Endothelial cell of umbilical vein (primary cell): Measurements from ENCODE around the gene RHOXF2.
"Not testable (repeated sequence)": the region's sequence is repeated elsewhere in the genome, so short reads cannot be mapped to it uniquely, and the experiment has no call there.

Experiments used
- EZH2 ChIP-seq: IDR thresholded peaks from 2 replicates; pipeline ENCODE4 v1.6.1; 2012; ENCODE audit warnings: borderline replicate concordance, low read depth, mild to moderate bottlenecking, moderate library complexity, low read length, inconsistent platforms; ENCODE audit not compliant: severe bottlenecking
- FOS ChIP-seq: IDR thresholded peaks from 2 replicates; pipeline ENCODE4 v1.6.1; 2011; ENCODE audit warnings: mild to moderate bottlenecking, low read length, moderate library complexity, borderline replicate concordance; ENCODE audit not compliant: insufficient read depth
- GATA2 ChIP-seq: IDR thresholded peaks from 2 replicates; pipeline ENCODE4 v1.7.0; 2011; ENCODE audit warnings: low read depth, mild to moderate bottlenecking, moderate library complexity, mixed read lengths, low read length; ENCODE audit not compliant: insufficient read length, insufficient read depth
- POLR2A ChIP-seq: IDR thresholded peaks from 2 replicates; pipeline ENCODE4 v1.6.1; 2012; ENCODE audit warnings: low read depth, mild to moderate bottlenecking, control low read depth, low read length
- POLR2AphosphoS5 ChIP-seq: IDR thresholded peaks from 2 replicates; pipeline ENCODE4 v1.6.1; 2012; ENCODE audit warnings: low read depth, mild to moderate bottlenecking, control low read depth, low read length, moderate library complexity; ENCODE audit not compliant: insufficient read depth
- TF ChIP-seq, protein P1 (sequence below), 2 donors: IDR thresholded peaks; 1 replicate in 1 of 2; 2 replicates in 1 of 2; pipeline ENCODE4 v1.5.1; 2011; ENCODE audit warnings: low read length in 2 of 2, mild to moderate bottlenecking in 2 of 2, moderate library complexity in 2 of 2, control low read depth in 1 of 2, inconsistent platforms in 1 of 2, low read depth in 1 of 2; ENCODE audit not compliant: insufficient read depth in 1 of 2; ENCODE audit errors: extremely low read depth in 1 of 2

DNA sequence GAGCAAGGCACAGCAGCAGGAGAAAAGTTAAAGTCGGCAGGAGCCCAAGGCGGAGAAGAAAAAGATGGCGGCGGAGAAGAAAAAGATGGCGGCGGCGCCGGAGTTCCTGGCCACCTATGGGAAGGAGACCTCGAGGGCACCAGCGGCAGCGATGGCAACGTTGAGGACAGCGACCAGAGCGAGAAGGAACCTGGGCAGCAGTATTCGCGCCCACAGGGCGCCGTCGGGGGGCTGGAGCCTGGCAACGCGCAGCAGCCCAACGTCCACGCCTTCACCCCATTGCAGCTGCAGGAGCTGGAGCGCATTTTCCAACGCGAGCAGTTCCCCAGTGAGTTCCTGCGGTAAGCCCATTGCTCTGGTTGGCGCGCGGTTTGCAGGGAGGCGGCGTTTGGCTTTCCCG, 673 bp downstream of the RHOXF2 start:
- not testable (repeated sequence) for TF ChIP-seq EZH2, POLR2AphosphoS5, POLR2A, GATA2, FOS
- TF ChIP-seq, protein P1, sequence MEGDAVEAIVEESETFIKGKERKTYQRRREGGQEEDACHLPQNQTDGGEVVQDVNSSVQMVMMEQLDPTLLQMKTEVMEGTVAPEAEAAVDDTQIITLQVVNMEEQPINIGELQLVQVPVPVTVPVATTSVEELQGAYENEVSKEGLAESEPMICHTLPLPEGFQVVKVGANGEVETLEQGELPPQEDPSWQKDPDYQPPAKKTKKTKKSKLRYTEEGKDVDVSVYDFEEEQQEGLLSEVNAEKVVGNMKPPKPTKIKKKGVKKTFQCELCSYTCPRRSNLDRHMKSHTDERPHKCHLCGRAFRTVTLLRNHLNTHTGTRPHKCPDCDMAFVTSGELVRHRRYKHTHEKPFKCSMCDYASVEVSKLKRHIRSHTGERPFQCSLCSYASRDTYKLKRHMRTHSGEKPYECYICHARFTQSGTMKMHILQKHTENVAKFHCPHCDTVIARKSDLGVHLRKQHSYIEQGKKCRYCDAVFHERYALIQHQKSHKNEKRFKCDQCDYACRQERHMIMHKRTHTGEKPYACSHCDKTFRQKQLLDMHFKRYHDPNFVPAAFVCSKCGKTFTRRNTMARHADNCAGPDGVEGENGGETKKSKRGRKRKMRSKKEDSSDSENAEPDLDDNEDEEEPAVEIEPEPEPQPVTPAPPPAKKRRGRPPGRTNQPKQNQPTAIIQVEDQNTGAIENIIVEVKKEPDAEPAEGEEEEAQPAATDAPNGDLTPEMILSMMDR (IDR thresholded peaks at IDR 0.05; ENCODE audit: extremely low read depth in 1 of 2, insufficient read depth in 1 of 2, low read depth in 1 of 2, low read length in 2 of 2), result not testable (repeated sequence)
